A549 (cell line): ENCODE measurements around the gene CASK. TPM values are rescaled to one million over a fixed set of nuclear protein-coding genes. Genes with fewer than 3 reads are reported as not detected.

Experiments used
- ATAC-seq, 2 experiments: fragments of 200-7000 bp in 1 of 2; fragments of >200 bp in 1 of 2; cut with Nextera tagmentation in 1 of 2; cut with Tn5 transposase in 1 of 2; 3 replicates each; pipeline versions ENCODE4 v1.8.0 to v1.9.1; 2018 to 2020; ENCODE audit warnings: mild to moderate bottlenecking in 1 of 2, moderate library complexity in 1 of 2
- CTCF ChIA-PET: fragments of 300-600 bp; sonication (Branson Sonifier 250); formaldehyde crosslinking; extraction: SDS; loops from one replicate; lab custom pipeline; 2021; ENCODE audit warnings: antibody characterized with exemption, inconsistent platforms; lab: Yijun Ruan, JAX
- POLR2A ChIA-PET: fragments of 350-600 bp; formaldehyde crosslinking; extraction: SDS; loops from one replicate; lab custom pipeline; 2021; ENCODE audit warnings: antibody characterized with exemption, inconsistent platforms; lab: Yijun Ruan, JAX
- DNase-seq, 2 experiments: peaks; one replicate each; pipeline versions ENCODE4 v3.0.0 to v3.0.0-alpha.2; 2011 to 2016; ENCODE audit warnings: low read depth in 1 of 2, low spot score in 1 of 2
- FAIRE-seq: peaks from 2 replicates; lab custom pipeline; 2011; peaks lifted over from hg19 to GRCh38; lab: Jason Lieb, UNC
- H3K27ac ChIP-seq, 2 experiments: fragments of >200 bp; sonication (Bioruptor Twin); formaldehyde crosslinking; 3 replicates each; pipeline ENCODE4 v1.5.1; 2016 to 2017
- H3K4me1 ChIP-seq: fragments of >200 bp; sonication (Bioruptor Twin); formaldehyde crosslinking; 3 replicates; pipeline ENCODE4 v1.6.1; 2016
- H3K4me2 ChIP-seq: fragments of >200 bp; sonication (Bioruptor Twin); formaldehyde crosslinking; 3 replicates; pipeline ENCODE4 v1.6.1; 2016
- H3K4me3 ChIP-seq: fragments of >200 bp; sonication (Bioruptor Twin); formaldehyde crosslinking; 3 replicates; pipeline ENCODE4 v1.5.1; 2016
- H3K9me3 ChIP-seq: fragments of >200 bp; sonication (Bioruptor Twin); formaldehyde crosslinking; 3 replicates; pipeline ENCODE4 v1.6.1; 2016
- BHLHE40 ChIP-seq: IDR thresholded peaks from 2 replicates; pipeline ENCODE4 v1.6.1; 2012; ENCODE audit warnings: low read depth, low read length, inconsistent platforms
- CEBPB ChIP-seq, 2 experiments: fragments of >200 bp in 1 of 2; sonication (Bioruptor Twin) in 1 of 2; formaldehyde crosslinking in 1 of 2; IDR thresholded peaks; 2 replicates each; pipeline ENCODE4 v1.6.1; 2012 to 2016
- EHF ChIP-seq: fragments of 250-450 bp; sonication (Bioruptor Pico); IDR thresholded peaks from 2 replicates; pipeline ENCODE4 v1.5.0; 2020; ENCODE audit warnings: mild to moderate bottlenecking
- ELK1 ChIP-seq: fragments of 150-350 bp; IDR thresholded peaks from 2 replicates; pipeline ENCODE4 v1.6.1; 2014; ENCODE audit warnings: low read depth, mild to moderate bottlenecking, low read length
- EP300 ChIP-seq, 2 experiments: fragments of >200 bp; sonication (Bioruptor Twin); formaldehyde crosslinking; IDR thresholded peaks; 2 replicates in 1 of 2; 3 replicates in 1 of 2; pipeline ENCODE4 v1.6.1; 2016 to 2017
- FOSL2 ChIP-seq, 2 experiments: fragments of 450-650 bp in 1 of 2; fragments of >200 bp in 1 of 2; sonication (Bioruptor Twin) in 1 of 2; formaldehyde crosslinking; IDR thresholded peaks; 2 replicates each; pipeline versions ENCODE4 v1.5.0 to v1.6.1; 2016 to 2020; ENCODE audit warnings: mild to moderate bottlenecking in 1 of 2, moderate library complexity in 1 of 2
- HDAC2 ChIP-seq: fragments of 200-600 bp; sonication (generic); IDR thresholded peaks from 2 replicates; pipeline ENCODE4 v1.6.1; 2016
- HOXA7 ChIP-seq: fragments of 250-450 bp; sonication (Bioruptor Pico); IDR thresholded peaks from 2 replicates; pipeline ENCODE4 v1.5.0; 2020; ENCODE audit warnings: mild to moderate bottlenecking, moderate library complexity
- HOXB13 ChIP-seq: fragments of 250-450 bp; sonication (Bioruptor Pico); IDR thresholded peaks from 2 replicates; pipeline ENCODE4 v1.5.0; 2020; ENCODE audit warnings: low read depth, mild to moderate bottlenecking, moderate library complexity
- JUN ChIP-seq, 2 experiments: fragments of >200 bp; sonication (Bioruptor Twin); formaldehyde crosslinking; IDR thresholded peaks; 2 replicates in 1 of 2; 3 replicates in 1 of 2; pipeline ENCODE4 v1.6.1; 2016 to 2017
- JUNB ChIP-seq: fragments of >200 bp; sonication (Bioruptor Twin); formaldehyde crosslinking; IDR thresholded peaks from 2 replicates; pipeline ENCODE4 v1.6.1; 2016
- MAFK ChIP-seq: fragments of 450-650 bp; IDR thresholded peaks from 2 replicates; pipeline ENCODE4 v1.6.1; 2014; ENCODE audit not compliant: partially characterized antibody
- NFE2L2 ChIP-seq: fragments of 150-350 bp; conservative IDR thresholded peaks from 2 replicates; pipeline ENCODE4 v1.6.1; 2014; ENCODE audit warnings: low read length
- POLR2AphosphoS2 ChIP-seq: conservative IDR thresholded peaks from 2 replicates; pipeline ENCODE4 v1.6.1; 2012; ENCODE audit warnings: low read length, improper control_type of control experiment, inconsistent platforms
- RARB ChIP-seq: fragments of 250-450 bp; sonication (Bioruptor Pico); IDR thresholded peaks from 2 replicates; pipeline ENCODE4 v1.8.0; 2021; ENCODE audit warnings: mild to moderate bottlenecking, moderate library complexity
- TFCP2L1 ChIP-seq: fragments of 250-450 bp; sonication (Bioruptor Pico); IDR thresholded peaks from 2 replicates; pipeline ENCODE4 v1.5.0; 2021; ENCODE audit warnings: mild to moderate bottlenecking
- ZC3H11A ChIP-seq: fragments of 450-650 bp; IDR thresholded peaks from 2 replicates; pipeline ENCODE4 v1.6.1; 2014; ENCODE audit warnings: antibody characterized with exemption, mild to moderate bottlenecking
- ZFP36 ChIP-seq: fragments of 450-650 bp; IDR thresholded peaks from 2 replicates; pipeline ENCODE4 v1.6.1; 2014; ENCODE audit warnings: borderline replicate concordance; ENCODE audit not compliant: partially characterized antibody
- ZNF302 ChIP-seq: fragments of 250-450 bp; sonication (Bioruptor Pico); IDR thresholded peaks from 2 replicates; pipeline ENCODE4 v1.9.0; 2021; ENCODE audit warnings: inconsistent platforms, mild to moderate bottlenecking, moderate library complexity
- WGBS: methylation state at CpG from one replicate; pipeline ENCODE4 v1.1.6; 2017; ENCODE audit errors: missing lambda C conversion rate; 5-methylcytosine and 5-hydroxymethylcytosine counted together
- polyA plus RNA-seq, 4 experiments: library from polyadenylated mRNA; depleted of rRNA in 3 of 4; stranded (reverse); fragments of >200 nt; fragmentation: RNase III in 1 of 4; extraction: RNeasy Plus Mini Kit Qiagen cat#74134 plus additional on column Dnase treatment in 1 of 4; gene quantifications; 2 replicates in 3 of 4; 3 replicates in 1 of 4; pipeline ENCODE4 v1.2.3, GENCODE V29; 2011 to 2017
- TF ChIP-seq, protein P1 (sequence below): fragments of 250-450 bp; sonication (Bioruptor Pico); IDR thresholded peaks from 2 replicates; pipeline ENCODE4 v1.5.0; 2021; ENCODE audit warnings: mild to moderate bottlenecking, moderate library complexity, borderline replicate concordance
- TF ChIP-seq, protein P2 (sequence below): fragments of >200 bp; sonication (Bioruptor Twin); formaldehyde crosslinking; IDR thresholded peaks from 3 replicates; pipeline ENCODE4 v1.6.1; 2016

The CASK gene
- polyA plus RNA-seq, 2 of the 4 experiments (the other 2 are of a cell fraction): 23.3 to 57.6 TPM

DNA sequence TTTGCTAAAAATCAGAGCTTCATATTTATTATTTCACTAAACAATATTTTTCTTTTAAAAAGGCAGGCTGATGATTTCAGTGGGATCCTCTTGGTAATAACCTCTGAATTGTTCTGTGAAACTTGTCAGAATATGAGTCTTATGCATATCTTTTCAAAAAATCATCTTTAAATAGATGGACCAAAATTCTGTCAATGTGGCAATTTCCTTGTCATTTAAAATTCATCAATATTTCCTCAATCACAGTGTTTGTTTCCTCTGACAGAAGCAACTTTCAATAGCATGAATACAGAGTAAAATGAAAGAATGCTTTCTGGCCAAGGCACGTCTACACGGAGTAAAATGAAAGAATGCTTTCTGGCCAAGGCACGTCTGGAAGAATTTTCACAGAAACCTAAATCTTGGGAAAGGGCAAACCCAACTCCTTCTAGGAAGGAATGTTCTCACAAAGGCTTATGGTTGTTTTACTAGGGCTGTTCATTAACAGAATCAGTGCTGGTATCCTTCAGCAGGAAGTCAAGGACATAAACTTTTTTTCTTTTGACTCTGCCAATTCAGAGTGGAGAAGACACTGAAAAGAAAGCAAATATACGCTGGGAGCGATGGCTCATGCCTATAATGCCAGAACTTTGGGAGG, 333.6 kb downstream of the CASK start:
- 0% methylated on average over 5 of the region's 5 CpGs for WGBS
- H3K4me3 ChIP-seq: peak overlapping the region; percentile 32
- ChIA-PET CTCF (no interaction called here), POLR2A (no interaction called here)
- DNase-seq: peak; percentile 8 to 59
- peak overlapping the region; percentile 72 for H3K4me2 ChIP-seq
- FAIRE-seq: peak; percentile 63
- peaks cover 24% of the 10 kb centered on the region for H3K4me1 ChIP-seq
- TF ChIP-seq MAFK (peak; percentile 63), CEBPB (IDR thresholded peaks at IDR 0.05) (no peak)
- TF ChIP-seq, all 56 proteins: peak for 1
- H3K27ac ChIP-seq: peak overlapping the region; percentile 65 to 77
- H3K9me3 ChIP-seq: no peaks in the 10 kb centered on the region
- peak; percentile 81 to 86 for ATAC-seq

DNA sequence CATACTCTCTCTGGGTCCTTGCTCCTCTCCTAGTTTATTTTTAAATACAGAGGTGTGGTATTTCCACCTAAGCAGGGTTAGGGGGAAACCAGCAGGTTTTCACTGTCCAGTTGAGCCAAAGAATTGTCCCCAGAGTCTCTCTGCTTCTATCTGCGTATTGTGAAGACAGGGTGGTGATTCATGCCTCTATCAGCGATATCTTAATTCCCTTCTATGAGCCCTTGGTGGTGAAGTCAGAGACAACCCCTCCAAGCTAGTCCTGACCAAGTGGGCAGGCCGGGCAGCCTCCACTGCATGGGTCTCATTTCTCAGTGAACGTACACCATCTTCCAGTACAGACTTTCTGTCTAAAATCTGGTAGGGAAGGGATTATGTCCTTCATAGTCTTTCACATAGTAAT, 335.1 kb downstream of the CASK start:
- ChIA-PET CTCF (no interaction called here), POLR2A (no interaction called here)
- no peak for ATAC-seq
- Histone ChIP-seq H3K9me3 (no peaks in the 10 kb centered on the region), H3K4me2 (no peak overlapping the region), H3K4me3 (no peak overlapping the region), H3K4me1 (peaks cover 24% of the 10 kb centered on the region), H3K27ac (peak overlapping the region in 1 of 2 experiments; percentile 3; a peak in 1 of 6 replicates)
- peak in 1 of 2 experiments; percentile 2 for DNase-seq
- no peak for FAIRE-seq
- WGBS: 84% methylated on average over 4 of the region's 4 CpGs
- TF ChIP-seq ZFP36: no peak
- TF ChIP-seq JUN (IDR thresholded peaks at IDR 0.05): no peak
- no peak for TF ChIP-seq ZC3H11A
- no peak for TF ChIP-seq HOXA7
- TF ChIP-seq, protein P1, sequence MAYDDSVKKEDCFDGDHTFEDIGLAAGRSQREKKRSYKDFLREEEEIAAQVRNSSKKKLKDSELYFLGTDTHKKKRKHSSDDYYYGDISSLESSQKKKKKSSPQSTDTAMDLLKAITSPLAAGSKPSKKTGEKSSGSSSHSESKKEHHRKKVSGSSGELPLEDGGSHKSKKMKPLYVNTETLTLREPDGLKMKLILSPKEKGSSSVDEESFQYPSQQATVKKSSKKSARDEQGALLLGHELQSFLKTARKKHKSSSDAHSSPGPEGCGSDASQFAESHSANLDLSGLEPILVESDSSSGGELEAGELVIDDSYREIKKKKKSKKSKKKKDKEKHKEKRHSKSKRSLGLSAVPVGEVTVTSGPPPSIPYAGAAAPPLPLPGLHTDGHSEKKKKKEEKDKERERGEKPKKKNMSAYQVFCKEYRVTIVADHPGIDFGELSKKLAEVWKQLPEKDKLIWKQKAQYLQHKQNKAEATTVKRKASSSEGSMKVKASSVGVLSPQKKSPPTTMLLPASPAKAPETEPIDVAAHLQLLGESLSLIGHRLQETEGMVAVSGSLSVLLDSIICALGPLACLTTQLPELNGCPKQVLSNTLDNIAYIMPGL (CRISPR knock-in tag): no peak
- TF ChIP-seq TFCP2L1 (CRISPR knock-in tag): no peak
- TF ChIP-seq, protein P2, sequence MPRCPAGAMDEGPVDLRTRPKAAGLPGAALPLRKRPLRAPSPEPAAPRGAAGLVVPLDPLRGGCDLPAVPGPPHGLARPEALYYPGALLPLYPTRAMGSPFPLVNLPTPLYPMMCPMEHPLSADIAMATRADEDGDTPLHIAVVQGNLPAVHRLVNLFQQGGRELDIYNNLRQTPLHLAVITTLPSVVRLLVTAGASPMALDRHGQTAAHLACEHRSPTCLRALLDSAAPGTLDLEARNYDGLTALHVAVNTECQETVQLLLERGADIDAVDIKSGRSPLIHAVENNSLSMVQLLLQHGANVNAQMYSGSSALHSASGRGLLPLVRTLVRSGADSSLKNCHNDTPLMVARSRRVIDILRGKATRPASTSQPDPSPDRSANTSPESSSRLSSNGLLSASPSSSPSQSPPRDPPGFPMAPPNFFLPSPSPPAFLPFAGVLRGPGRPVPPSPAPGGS: no peak
- TF ChIP-seq POLR2AphosphoS2: no peak
- no peak for TF ChIP-seq RARB
- TF ChIP-seq BHLHE40: no peak
- no peak for TF ChIP-seq EP300 (IDR thresholded peaks at IDR 0.05)
- TF ChIP-seq ELK1: no peak
- no peak for TF ChIP-seq JUNB
- no peak for TF ChIP-seq HOXB13 (CRISPR knock-in tag)
- no peak for TF ChIP-seq HDAC2
- no peak for TF ChIP-seq FOSL2 (IDR thresholded peaks at IDR 0.05)
- no peak for TF ChIP-seq FOSL2 (CRISPR knock-in tag; IDR thresholded peaks at IDR 0.05)
- no peak for TF ChIP-seq NFE2L2
- TF ChIP-seq EHF (CRISPR knock-in tag): no peak
- no peak for TF ChIP-seq ZNF302
- TF ChIP-seq, all 56 proteins: peak for 0
